Sigmoid colon (tissue), 4 donors: ENCODE data around the gene KRTAP12-4.

Experiments
- EP300 ChIP-seq, 4 donors: sonication (generic); formaldehyde crosslinking; IDR thresholded peaks; one replicate each; pipeline ENCODE4 v1.6.1; 2017; ENCODE audit warnings: antibody characterized with exemption in 4 of 4
- POLR2A ChIP-seq, 2 donors: fragments of 450-650 bp; IDR thresholded peaks; one replicate each; pipeline ENCODE4 v1.6.1; 2016; ENCODE audit warnings: antibody characterized with exemption in 2 of 2, mild to moderate bottlenecking in 2 of 2, moderate library complexity in 2 of 2
- POLR2AphosphoS5 ChIP-seq, 4 donors: sonication (generic); formaldehyde crosslinking; IDR thresholded peaks; one replicate each; pipeline ENCODE4 v1.6.1; 2017; ENCODE audit warnings: antibody characterized with exemption in 4 of 4
- TF ChIP-seq, protein P1 (sequence below), 4 experiments: fragments of 450-650 bp in 3 of 4; fragments of 200-600 bp in 1 of 4; IDR thresholded peaks; one replicate each; pipeline ENCODE4 v1.5.1; 2016 to 2019; ENCODE audit warnings: antibody characterized with exemption in 4 of 4, mild to moderate bottlenecking in 3 of 4, moderate library complexity in 2 of 4

DNA sequence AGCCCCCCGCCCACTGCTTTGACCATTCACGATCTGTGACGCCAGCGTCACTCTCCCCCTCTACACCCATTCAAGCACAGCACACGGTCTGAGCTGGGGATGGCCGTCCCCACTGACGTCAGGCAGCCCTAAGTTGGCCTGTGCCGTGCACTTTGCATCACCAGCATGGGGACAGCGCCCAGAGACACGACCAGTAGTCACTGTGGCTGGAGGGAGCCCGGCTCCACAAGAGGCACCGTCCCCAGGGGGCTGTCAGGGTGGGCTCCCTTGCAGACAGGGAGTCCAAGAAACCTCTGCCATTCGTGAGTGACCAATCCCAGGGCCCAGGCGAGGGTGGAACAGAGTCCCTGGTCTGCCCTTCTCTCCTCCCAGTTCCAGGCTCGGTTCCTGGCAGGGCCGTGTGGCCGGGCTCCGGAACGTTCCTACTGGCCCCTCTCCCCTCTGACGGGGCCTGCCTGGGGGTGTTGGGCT lies 40.3 kb downstream of the KRTAP12-4 start:
- TF ChIP-seq, protein P1, sequence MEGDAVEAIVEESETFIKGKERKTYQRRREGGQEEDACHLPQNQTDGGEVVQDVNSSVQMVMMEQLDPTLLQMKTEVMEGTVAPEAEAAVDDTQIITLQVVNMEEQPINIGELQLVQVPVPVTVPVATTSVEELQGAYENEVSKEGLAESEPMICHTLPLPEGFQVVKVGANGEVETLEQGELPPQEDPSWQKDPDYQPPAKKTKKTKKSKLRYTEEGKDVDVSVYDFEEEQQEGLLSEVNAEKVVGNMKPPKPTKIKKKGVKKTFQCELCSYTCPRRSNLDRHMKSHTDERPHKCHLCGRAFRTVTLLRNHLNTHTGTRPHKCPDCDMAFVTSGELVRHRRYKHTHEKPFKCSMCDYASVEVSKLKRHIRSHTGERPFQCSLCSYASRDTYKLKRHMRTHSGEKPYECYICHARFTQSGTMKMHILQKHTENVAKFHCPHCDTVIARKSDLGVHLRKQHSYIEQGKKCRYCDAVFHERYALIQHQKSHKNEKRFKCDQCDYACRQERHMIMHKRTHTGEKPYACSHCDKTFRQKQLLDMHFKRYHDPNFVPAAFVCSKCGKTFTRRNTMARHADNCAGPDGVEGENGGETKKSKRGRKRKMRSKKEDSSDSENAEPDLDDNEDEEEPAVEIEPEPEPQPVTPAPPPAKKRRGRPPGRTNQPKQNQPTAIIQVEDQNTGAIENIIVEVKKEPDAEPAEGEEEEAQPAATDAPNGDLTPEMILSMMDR (IDR thresholded peaks at IDR 0.05), result no peak
- TF ChIP-seq EP300 (IDR thresholded peaks at IDR 0.05) (no peak), POLR2A (IDR thresholded peaks at IDR 0.05) (no peak), POLR2AphosphoS5 (IDR thresholded peaks at IDR 0.05) (no peak)
